Measurements from ENCODE around the gene CPNE4. TPM values are rescaled to one million over a fixed set of nuclear protein-coding genes. Genes with fewer than 3 reads are reported as not detected.

CPNE4 gene
- total and polyA plus RNA-seq, 2 donors (not counting 3 experiments of a cell fraction or from before 2014, with no cell fraction given) = not detected

GRCh38 chr3:131561511-131561910 lies 473.3 kb downstream of the CPNE4 start:
- BruUV-seq (replicated peaks) = no TSS peak
- FAIRE-seq (no peak), DNase-seq (ENCODE audit: low read depth, low spot score) (no peak)
- ChIA-PET CTCF (interaction anchor here (0.6 to 1.5 kb wide), 3 partner anchors 12 to 72 kb away, joined by 3 to 5 read pairs (median 4); no protein-coding TSS in a partner anchor), POLR2A (no interaction called here)
- H3K27me3 ChIP-seq (ENCODE audit: control insufficient read depth in 2 of 2, insufficient read depth in 2 of 2, low read length in 2 of 2) = peaks cover 4 to 5% of the 10 kb centered on the region in 2 experiments
- no peaks in the 10 kb centered on the region for H3K79me2 ChIP-seq (ENCODE audit: control insufficient read depth, insufficient read depth, low read length)
- H3K4me2 ChIP-seq (ENCODE audit: insufficient read depth, low read length) = no peak overlapping the region
- H4K20me1 ChIP-seq (replicated peaks; ENCODE audit: control insufficient read depth, extremely low read depth, insufficient read depth, low read length) = no peaks in the 10 kb centered on the region
- H3K36me3 ChIP-seq (ENCODE audit: control insufficient read depth in 2 of 2, extremely low read depth in 1 of 2, insufficient read depth in 2 of 2, low read length in 2 of 2) = no peaks in the 10 kb centered on the region
- H3K9me3 ChIP-seq (replicated peaks; ENCODE audit: control insufficient read depth, insufficient read depth, low read length) = no peaks in the 10 kb centered on the region
- no peak overlapping the region for H3K9ac ChIP-seq (replicated peaks; ENCODE audit: extremely low read depth, insufficient read depth, low read length)
- H3K27ac ChIP-seq (ENCODE audit: insufficient read depth, low read depth, low read length) = no peak overlapping the region
- intact Hi-C loops (cut with micrococcal nuclease) (no loop called here), dilution Hi-C loops (cut with MboI; ENCODE audit: extremely low pct_ligation_motif_present, low sequenced_read_pairs) (no loop called here)
- H3K9me1 ChIP-seq (replicated peaks; ENCODE audit: control insufficient read depth, extremely low read depth, insufficient read depth, low read length) = no peaks in the 10 kb centered on the region
- H2AFZ ChIP-seq (ENCODE audit: low read depth, low read length) = no peak overlapping the region
- no peak for TF ChIP-seq POLR2AphosphoS5 (IDR thresholded peaks at IDR 0.05; ENCODE audit: insufficient read depth, low read depth, low read length)
- no peak overlapping the region for H3K4me3 ChIP-seq (replicated peaks in 1 of 3; ENCODE audit: insufficient read depth in 1 of 3, low read depth in 1 of 3, low read length in 3 of 3)
- no peaks in the 10 kb centered on the region for H3K4me1 ChIP-seq (ENCODE audit: control insufficient read depth, extremely low read depth, insufficient read depth, low read length)

- ChIA-PET CTCF (interaction anchor here (1.9 kb wide), 1 partner anchor 8 kb away, joined by 5 read pairs; no protein-coding TSS in a partner anchor), POLR2A (no interaction called here)
- dilution Hi-C loops (cut with MboI; ENCODE audit: extremely low pct_ligation_motif_present, low sequenced_read_pairs) = no loop called here
Measured at GRCh38 chr3:131560795-131561194, 474.0 kb downstream of the CPNE4 start.

More at GRCh38 chr3:131560795-131561194, 474.0 kb downstream of the CPNE4 start:
- BruUV-seq (replicated peaks) = no TSS peak
- Histone ChIP-seq H3K9me3 (replicated peaks; ENCODE audit: control insufficient read depth, insufficient read depth, low read length) (no peaks in the 10 kb centered on the region), H2AFZ (ENCODE audit: low read depth, low read length) (no peak overlapping the region), H3K27ac (ENCODE audit: insufficient read depth, low read depth, low read length) (no peak overlapping the region), H4K20me1 (replicated peaks; ENCODE audit: control insufficient read depth, extremely low read depth, insufficient read depth, low read length) (no peaks in the 10 kb centered on the region), H3K36me3 (ENCODE audit: control insufficient read depth in 2 of 2, extremely low read depth in 1 of 2, insufficient read depth in 2 of 2, low read length in 2 of 2) (no peaks in the 10 kb centered on the region), H3K79me2 (ENCODE audit: control insufficient read depth, insufficient read depth, low read length) (no peaks in the 10 kb centered on the region), H3K4me1 (ENCODE audit: control insufficient read depth, extremely low read depth, insufficient read depth, low read length) (no peaks in the 10 kb centered on the region), H3K9ac (replicated peaks; ENCODE audit: extremely low read depth, insufficient read depth, low read length) (no peak overlapping the region), H3K27me3 (ENCODE audit: control insufficient read depth in 2 of 2, insufficient read depth in 2 of 2, low read length in 2 of 2) (peaks cover 4 to 5% of the 10 kb centered on the region in 2 experiments), H3K9me1 (replicated peaks; ENCODE audit: control insufficient read depth, extremely low read depth, insufficient read depth, low read length) (no peaks in the 10 kb centered on the region), H3K4me2 (ENCODE audit: insufficient read depth, low read length) (no peak overlapping the region), H3K4me3 (replicated peaks in 1 of 3; ENCODE audit: insufficient read depth in 1 of 3, low read depth in 1 of 3, low read length in 3 of 3) (no peak overlapping the region)
- TF ChIP-seq CTCF (IDR thresholded peaks at IDR 0.05; ENCODE audit: extremely low read depth in 1 of 2, insufficient read depth in 1 of 2, low read depth in 1 of 2, low read length in 2 of 2) (no peak), FOS (IDR thresholded peaks at IDR 0.05; ENCODE audit: borderline replicate concordance, insufficient read depth, low read length) (no peak), MYC (IDR thresholded peaks at IDR 0.05; ENCODE audit: low read depth, low read length) (no peak), MAX (IDR thresholded peaks at IDR 0.05; ENCODE audit: insufficient read depth, insufficient read length) (no peak), POLR2A (IDR thresholded peaks at IDR 0.05; ENCODE audit: low read depth, low read length) (no peak), GATA2 (IDR thresholded peaks at IDR 0.05; ENCODE audit: insufficient read depth, insufficient read length, low read depth, low read length) (no peak), JUN (IDR thresholded peaks at IDR 0.05; ENCODE audit: borderline replicate concordance, insufficient read depth, insufficient read length, low read depth) (no peak), EZH2 (IDR thresholded peaks at IDR 0.05; ENCODE audit: borderline replicate concordance, low read depth, low read length, severe bottlenecking) (no peak), POLR2AphosphoS5 (IDR thresholded peaks at IDR 0.05; ENCODE audit: insufficient read depth, low read depth, low read length) (no peak)
- intact Hi-C loops (cut with micrococcal nuclease) = no loop called here
- FAIRE-seq (no peak), DNase-seq (ENCODE audit: low read depth, low spot score) (no peak)

Measured in endothelial cell of umbilical vein (primary cell).